RPMI8226 (cell line): ENCODE measurements around the gene BLID.

Experiments used
- DNase-seq: peaks from one replicate; pipeline ENCODE4 v3.0.0-alpha.2; 2015

Gene BLID

GRCh38 chr11:122103726-122104125 lies 12.3 kb downstream of the BLID start:
- no peak for DNase-seq

GRCh38 chr11:122103321-122103720 lies 12.7 kb downstream of the BLID start:
- DNase-seq = no peak

GRCh38 chr11:122102426-122102825 lies 13.6 kb downstream of the BLID start:
- no peak for DNase-seq

DNA sequence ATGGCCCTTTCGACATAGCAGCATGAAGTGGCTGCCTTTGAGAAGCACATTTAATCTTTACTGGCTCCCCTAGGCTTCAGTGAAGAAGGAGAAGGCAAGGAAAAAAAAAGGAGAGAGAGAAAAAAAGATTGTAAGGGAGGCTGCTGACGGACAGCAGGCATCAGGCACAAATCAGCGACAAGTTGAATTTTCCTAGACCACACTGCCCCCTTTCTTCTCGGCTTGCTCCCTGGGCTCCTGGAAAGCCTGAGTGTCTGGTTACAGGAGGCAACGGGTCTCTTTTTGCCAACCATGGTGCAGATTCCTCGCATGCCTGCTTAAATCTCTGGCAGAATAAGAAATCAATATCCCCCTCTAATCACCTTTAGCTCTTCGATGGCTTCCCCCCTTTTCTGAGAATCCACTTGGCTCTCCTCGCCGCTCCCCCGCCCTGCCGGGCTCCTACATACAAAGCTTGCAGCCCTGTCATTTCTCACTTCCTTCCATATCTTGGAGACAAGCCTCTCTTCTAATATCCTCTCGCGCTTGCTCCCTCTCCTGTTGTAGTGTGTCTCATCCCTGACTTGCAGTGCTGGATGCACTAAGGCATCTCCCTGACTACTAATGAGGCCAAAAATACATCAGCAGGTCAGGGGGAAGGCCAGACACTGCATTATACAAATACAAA lies 14.3 kb downstream of the BLID start:
- no peak for DNase-seq

GRCh38 chr11:122100756-122101080 lies 15.3 kb downstream of the BLID start:
- no peak for DNase-seq

GRCh38 chr11:122100037-122100755 lies 15.8 kb downstream of the BLID start:
- no peak for DNase-seq

DNA sequence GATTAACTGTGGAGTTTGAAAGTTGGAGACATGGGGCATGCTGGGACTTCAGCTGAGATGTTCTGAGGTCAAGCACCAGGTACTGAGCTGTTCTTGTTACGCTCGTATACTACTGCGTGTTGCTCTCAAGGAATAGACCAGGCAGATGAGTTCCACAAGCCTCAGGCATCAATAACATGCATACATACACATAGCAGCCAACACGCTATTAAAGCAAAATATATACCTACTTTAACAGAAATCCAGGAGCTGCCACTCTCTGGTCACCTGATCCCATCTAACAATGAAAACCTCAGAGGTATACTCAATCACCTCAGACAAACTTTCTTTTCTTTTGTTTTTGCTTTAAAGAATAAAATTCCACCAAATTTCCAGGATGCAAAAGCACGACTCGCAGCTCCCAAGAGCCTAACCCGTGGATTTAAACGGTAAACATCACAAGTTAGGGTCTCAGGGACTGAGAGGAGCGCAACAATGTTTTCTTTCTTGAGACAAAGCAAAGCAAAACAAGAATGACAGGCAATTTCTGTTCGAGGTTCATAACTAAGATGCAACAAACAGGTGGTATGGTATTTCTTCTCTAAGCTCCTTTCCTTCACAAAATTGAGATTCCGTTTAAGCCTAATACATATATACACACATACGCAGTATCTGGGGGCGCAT lies 16.5 kb downstream of the BLID start:
- DNase-seq = no peak

DNA sequence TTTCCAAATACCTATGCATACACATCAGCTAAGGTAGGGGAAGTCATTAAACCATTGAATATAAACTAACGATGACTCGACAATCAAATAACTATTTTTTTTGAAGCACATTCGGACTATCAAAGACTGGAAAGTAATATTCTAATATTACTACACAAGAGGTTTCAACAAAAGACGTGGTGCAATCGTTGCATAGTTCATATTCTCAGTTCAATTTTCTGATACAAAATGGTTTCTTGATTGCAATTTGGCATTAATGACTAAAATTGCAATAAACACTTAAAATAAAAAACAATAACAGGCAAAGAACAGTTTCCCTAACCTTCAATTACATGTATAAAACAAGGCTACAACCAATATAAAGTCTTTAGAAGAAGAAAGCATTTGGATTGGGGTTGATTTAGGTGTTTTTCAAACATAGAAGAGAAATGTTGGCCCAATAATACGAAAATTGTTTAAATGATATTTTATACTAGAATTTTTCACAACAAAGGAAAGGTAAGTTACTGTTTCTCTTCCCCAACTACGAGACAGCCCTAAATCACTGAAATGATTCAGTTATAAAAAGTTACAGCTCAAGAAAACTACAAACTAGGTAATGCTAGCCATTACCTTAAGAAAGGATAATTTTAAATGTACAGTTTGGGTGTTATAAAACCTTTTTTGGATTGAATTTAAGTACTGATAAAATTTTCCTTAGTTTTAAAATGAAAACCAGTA lies 17.6 kb downstream of the BLID start:
- no peak for DNase-seq

- DNase-seq = no peak
Observed at GRCh38 chr11:122097419-122098001, 18.5 kb downstream of the BLID start.

DNA sequence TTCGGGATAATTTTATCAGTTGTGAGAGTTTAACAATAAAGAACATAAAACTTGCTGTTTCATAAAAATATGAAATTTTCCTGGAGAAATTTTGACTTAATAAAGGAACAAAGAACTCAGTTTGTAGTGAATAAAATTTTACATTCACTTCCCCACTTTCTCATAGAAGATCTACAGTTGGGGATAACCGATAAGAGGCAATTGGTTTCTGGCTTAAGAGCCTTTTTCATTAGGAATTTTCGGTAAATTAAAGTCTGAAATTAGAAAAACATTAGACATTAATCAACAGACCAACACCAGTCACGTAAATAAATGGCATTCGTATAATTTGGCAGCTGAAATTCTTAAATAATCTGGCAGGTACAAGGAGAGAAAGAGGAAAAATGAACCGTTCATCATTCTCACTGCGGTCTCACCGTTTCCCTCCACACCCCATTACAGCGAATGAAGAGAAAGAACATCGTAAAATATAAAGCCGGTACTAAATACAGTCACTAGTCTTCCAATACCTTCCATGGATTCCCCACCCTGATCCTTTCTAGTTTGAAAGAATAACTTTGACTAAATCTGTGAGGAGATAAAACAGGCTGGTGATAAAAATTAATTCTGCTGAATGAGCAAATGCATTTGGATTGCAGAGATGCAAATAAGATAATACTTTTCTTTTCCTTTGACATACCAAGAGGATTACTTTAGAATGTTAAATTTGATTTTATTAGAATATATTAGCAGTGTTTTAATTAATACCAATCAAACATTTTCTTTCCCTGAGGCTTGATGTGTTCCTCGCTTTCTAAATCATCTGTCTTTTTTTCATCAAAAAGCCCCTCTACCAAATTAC lies 19.5 kb downstream of the BLID start:
- no peak for DNase-seq

GRCh38 chr11:122095681-122096262 lies 20.2 kb downstream of the BLID start:
- DNase-seq = no peak

GRCh38 chr11:122094836-122095235 lies 21.2 kb downstream of the BLID start:
- DNase-seq = no peak

DNA sequence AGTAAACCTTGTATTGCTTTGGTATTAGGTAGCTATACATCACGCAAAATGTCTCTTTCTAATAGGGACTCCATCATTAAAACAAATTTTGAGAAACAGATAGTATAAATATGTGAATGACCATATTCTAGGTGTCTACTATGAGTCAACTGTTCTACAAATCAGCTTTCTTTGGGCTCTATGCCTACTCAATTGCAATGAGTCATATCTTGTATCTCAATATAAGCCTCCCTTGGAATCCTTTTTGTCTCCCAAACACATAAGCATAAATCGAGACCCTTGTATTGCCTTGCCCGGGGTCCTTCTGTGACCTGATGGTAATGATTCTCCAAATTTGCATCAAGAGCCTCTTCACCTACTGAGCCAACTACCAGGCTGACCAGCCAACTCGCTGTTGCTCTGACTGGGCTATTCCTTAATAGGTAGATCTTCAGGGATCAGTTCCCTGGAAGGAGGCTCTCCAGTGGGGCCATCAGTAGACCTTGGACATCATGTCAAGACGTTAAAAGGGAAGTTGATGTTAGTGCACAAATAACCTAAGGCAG lies 22.2 kb downstream of the BLID start:
- DNase-seq = no peak

GRCh38 chr11:122091835-122092234 lies 24.2 kb downstream of the BLID start:
- no peak for DNase-seq

GRCh38 chr11:122089111-122089510 lies 26.9 kb downstream of the BLID start:
- no peak for DNase-seq

GRCh38 chr11:122085712-122086111 lies 30.3 kb downstream of the BLID start:
- DNase-seq = no peak

- DNase-seq = no peak
Observed at GRCh38 chr11:122085264-122085663, 30.8 kb downstream of the BLID start.

- DNase-seq = no peak
Observed at GRCh38 chr11:122082205-122082604, 33.8 kb downstream of the BLID start.

- DNase-seq = no peak
Observed at GRCh38 chr11:122081073-122081472, 34.9 kb downstream of the BLID start.

GRCh38 chr11:122077459-122077858 lies 38.6 kb downstream of the BLID start:
- no peak for DNase-seq

DNA sequence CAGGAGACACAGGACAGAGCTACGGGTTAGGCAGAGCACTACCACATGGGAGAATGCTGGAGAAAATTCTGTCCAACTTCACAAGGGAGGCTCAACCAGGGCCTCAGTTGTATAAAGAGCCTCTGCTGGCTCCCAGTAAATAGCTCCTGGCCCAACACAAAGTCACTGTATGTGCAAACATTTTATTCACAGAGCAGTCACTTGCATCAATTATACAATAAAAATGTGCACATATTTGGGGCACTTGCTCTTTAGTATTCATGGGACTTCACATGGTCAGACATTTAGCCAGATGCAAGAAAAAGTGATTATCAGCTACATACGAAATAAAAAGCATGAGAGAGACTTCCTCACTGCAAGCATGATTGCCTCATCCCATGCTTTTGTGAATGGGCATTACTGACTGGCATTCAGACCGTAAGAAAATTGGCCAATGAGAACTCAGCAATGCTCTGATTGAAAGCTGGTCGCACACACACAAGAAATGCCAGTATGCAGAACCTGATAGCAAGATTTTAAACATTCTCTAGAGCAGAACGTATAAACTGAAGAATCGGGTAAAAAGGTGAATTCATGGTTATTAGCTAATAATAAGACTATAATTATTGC lies 39.4 kb downstream of the BLID start:
- DNase-seq = no peak
